K562 (cell line): Measurements from ENCODE around the gene SMIM17. TPM values are rescaled to one million over a fixed set of nuclear protein-coding genes. Genes with fewer than 3 reads are reported as not detected.

Experiments used
- ATF1 ChIP-seq, 2 experiments: fragments of 450-650 bp in 1 of 2; IDR thresholded peaks; 2 replicates each; pipeline ENCODE4 v1.6.1; 2016; ENCODE audit warnings: missing compliant biosample characterization in 1 of 2, missing genetic modification characterization in 1 of 2
- CC2D1A ChIP-seq: fragments of 450-650 bp; IDR thresholded peaks from 2 replicates; pipeline ENCODE4 v1.6.1; 2017; ENCODE audit warnings: mild to moderate bottlenecking
- POLR2H ChIP-seq: IDR thresholded peaks from 2 replicates; pipeline ENCODE4 v1.6.1; 2016; ENCODE audit warnings: missing genetic modification characterization, low read depth, mild to moderate bottlenecking, control low read depth, missing compliant biosample characterization, moderate library complexity
- PURB ChIP-seq: sonication (generic); formaldehyde crosslinking; IDR thresholded peaks from 2 replicates; pipeline ENCODE4 v1.9.0; 2021; ENCODE audit warnings: low read depth, mild to moderate bottlenecking, missing genetic modification reagents
- PYGO2 ChIP-seq: fragments of 450-650 bp; IDR thresholded peaks from 2 replicates; pipeline ENCODE4 v1.6.1; 2016; ENCODE audit warnings: mild to moderate bottlenecking, missing genetic modification characterization, moderate library complexity, missing compliant biosample characterization
- RBM22 ChIP-seq: fragments of 200-400 bp; formaldehyde crosslinking; IDR thresholded peaks from 2 replicates; pipeline ENCODE4 v1.6.1; 2018; ENCODE audit warnings: low read length, low read depth; ENCODE audit not compliant: poor library complexity, severe bottlenecking
- TFAM ChIP-seq: fragments of 250-450 bp; sonication (Bioruptor Pico); conservative IDR thresholded peaks from 2 replicates; pipeline ENCODE4 v1.5.0; 2021; ENCODE audit warnings: mild to moderate bottlenecking, moderate library complexity
- ZFPM2 ChIP-seq: fragments of 250-450 bp; sonication (Bioruptor Pico); IDR thresholded peaks from 2 replicates; pipeline ENCODE4 v1.5.1; 2022; ENCODE audit warnings: mild to moderate bottlenecking
- ZNF282 ChIP-seq: sonication (generic); formaldehyde crosslinking; IDR thresholded peaks from 2 replicates; pipeline ENCODE4 v1.8.1; 2023; ENCODE audit warnings: missing genetic modification reagents
- polyA plus RNA-seq, 8 experiments: library from polyadenylated mRNA; depleted of rRNA in 4 of 8; stranded (reverse) in 5 of 8; unstranded in 3 of 8; fragments of >200 nt; fragmentation: Nextera tagmentation in 2 of 8; fragmentation: Illumina TruSeq in 1 of 8; extraction: Ambion mirVana in 2 of 8; extraction: Trizol in 1 of 8; gene quantifications; 2 replicates each; pipeline versions ENCODE4 v1.2.1 to v1.2.3, GENCODE V29; 2011 to 2014; ENCODE audit warnings: inconsistent platforms in 1 of 8, missing spikeins in 1 of 8
- total RNA-seq, 7 experiments: library from RNA; depleted of rRNA in 6 of 7; stranded (reverse); fragments of >200 nt in 6 of 7; fragmentation: Illumina TruSeq in 2 of 7; extraction: Trizol in 2 of 7; gene quantifications; 2 replicates each; pipeline versions ENCODE4 v1.2.1 to v1.2.3, GENCODE V29; 2011 to 2021; ENCODE audit warnings: low replicate concordance in 1 of 7
- TF ChIP-seq, protein P1 (sequence below): fragments of 450-650 bp; IDR thresholded peaks from 2 replicates; pipeline ENCODE4 v1.6.1; 2016; ENCODE audit warnings: borderline replicate concordance
- TF ChIP-seq, protein P2 (sequence below): sonication (generic); formaldehyde crosslinking; IDR thresholded peaks from 2 replicates; pipeline ENCODE4 v1.8.0; 2022; ENCODE audit warnings: mild to moderate bottlenecking, missing genetic modification reagents, borderline replicate concordance

Gene SMIM17
- total and polyA plus RNA-seq, 9 of the 15 experiments (the other 6 are each of a cell fraction or from before 2014, with no cell fraction given), result not detected

DNA sequence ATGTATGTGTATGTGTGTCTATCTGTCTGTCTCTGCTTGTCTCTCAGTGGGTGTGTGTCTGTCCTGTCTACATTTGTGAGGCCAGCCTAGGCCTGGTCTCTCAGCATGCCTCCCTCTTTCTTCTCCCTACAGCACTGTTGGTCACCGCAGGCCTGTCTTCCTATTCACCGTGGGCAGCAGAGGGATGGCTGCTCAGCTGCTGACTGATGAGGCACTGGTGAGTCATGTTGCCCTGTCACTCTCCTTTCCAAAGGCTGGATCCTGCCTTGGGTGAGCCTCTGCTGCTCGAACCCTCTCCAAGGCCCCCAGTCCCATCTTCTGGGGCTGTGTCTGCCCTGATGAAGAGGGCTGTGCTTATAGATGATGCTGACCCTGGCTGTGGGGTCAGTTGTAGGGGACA, 41.6 kb upstream of the SMIM17 start (continued):
- TF ChIP-seq, protein P1, sequence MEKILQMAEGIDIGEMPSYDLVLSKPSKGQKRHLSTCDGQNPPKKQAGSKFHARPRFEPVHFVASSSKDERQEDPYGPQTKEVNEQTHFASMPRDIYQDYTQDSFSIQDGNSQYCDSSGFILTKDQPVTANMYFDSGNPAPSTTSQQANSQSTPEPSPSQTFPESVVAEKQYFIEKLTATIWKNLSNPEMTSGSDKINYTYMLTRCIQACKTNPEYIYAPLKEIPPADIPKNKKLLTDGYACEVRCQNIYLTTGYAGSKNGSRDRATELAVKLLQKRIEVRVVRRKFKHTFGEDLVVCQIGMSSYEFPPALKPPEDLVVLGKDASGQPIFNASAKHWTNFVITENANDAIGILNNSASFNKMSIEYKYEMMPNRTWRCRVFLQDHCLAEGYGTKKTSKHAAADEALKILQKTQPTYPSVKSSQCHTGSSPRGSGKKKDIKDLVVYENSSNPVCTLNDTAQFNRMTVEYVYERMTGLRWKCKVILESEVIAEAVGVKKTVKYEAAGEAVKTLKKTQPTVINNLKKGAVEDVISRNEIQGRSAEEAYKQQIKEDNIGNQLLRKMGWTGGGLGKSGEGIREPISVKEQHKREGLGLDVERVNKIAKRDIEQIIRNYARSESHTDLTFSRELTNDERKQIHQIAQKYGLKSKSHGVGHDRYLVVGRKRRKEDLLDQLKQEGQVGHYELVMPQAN, result no peak
- no peak for TF ChIP-seq CC2D1A
- no peak for TF ChIP-seq PURB
- no peak for TF ChIP-seq ATF1 (CRISPR knock-in tag; IDR thresholded peaks at IDR 0.05)
- no peak for TF ChIP-seq ATF1 (tag; IDR thresholded peaks at IDR 0.05)
- TF ChIP-seq ZNF282 (CRISPR knock-in tag), result no peak
- TF ChIP-seq, protein P2, sequence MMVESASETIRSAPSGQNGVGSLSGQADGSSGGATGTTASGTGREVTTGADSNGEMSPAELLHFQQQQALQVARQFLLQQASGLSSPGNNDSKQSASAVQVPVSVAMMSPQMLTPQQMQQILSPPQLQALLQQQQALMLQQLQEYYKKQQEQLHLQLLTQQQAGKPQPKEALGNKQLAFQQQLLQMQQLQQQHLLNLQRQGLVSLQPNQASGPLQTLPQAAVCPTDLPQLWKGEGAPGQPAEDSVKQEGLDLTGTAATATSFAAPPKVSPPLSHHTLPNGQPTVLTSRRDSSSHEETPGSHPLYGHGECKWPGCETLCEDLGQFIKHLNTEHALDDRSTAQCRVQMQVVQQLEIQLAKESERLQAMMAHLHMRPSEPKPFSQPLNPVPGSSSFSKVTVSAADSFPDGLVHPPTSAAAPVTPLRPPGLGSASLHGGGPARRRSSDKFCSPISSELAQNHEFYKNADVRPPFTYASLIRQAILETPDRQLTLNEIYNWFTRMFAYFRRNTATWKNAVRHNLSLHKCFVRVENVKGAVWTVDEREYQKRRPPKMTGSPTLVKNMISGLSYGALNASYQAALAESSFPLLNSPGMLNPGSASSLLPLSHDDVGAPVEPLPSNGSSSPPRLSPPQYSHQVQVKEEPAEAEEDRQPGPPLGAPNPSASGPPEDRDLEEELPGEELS (CRISPR knock-in tag), result no peak
- no peak for TF ChIP-seq ZFPM2 (CRISPR knock-in tag)
- TF ChIP-seq PYGO2, result no peak
- TF ChIP-seq TFAM (CRISPR knock-in tag), result no peak
- TF ChIP-seq POLR2H, result no peak
- TF ChIP-seq RBM22, result no peak
